Measurements from ENCODE around the gene GTF2H4. TPM values are rescaled to one million over a fixed set of nuclear protein-coding genes. Genes with fewer than 3 reads are reported as not detected.

The GTF2H4 gene
- total RNA-seq, 4 donors from 2014 or later: 27.4 to 96.6 (median 65.2) TPM; not detected in 1

GRCh38 chr6:30876039-30876730 is 31.8 kb upstream of the GTF2H4 start:
- peaks cover 0 to 5% of the 10 kb centered on the region in 2 donors for H3K9me3 ChIP-seq
- H3K27ac ChIP-seq: peak overlapping the region; percentile 85 to 89
- no peak overlapping the region for H3K4me3 ChIP-seq
- no peaks in the 10 kb centered on the region for H3K27me3 ChIP-seq
- intact Hi-C loops (cut with DNase I; ENCODE audit: low total_unique reads): loop anchor here (5.0 kb wide), 2 partner anchors 49 to 134 kb away; partner anchors contain the start of genes FLOT1 and IER3
- DNase-seq: peak; percentile 61 to 80
- TF ChIP-seq POLR2A (IDR thresholded peaks at IDR 0.05) (no peak), CTCF (IDR thresholded peaks at IDR 0.05) (no peak)
- H3K36me3 ChIP-seq: no peaks in the 10 kb centered on the region
- H3K4me1 ChIP-seq: no peaks in the 10 kb centered on the region

- intact Hi-C loops (cut with DNase I; ENCODE audit: low total_unique reads): loop anchor here (5.0 kb wide), 2 partner anchors 50 to 135 kb away; partner anchors contain the start of genes FLOT1 and IER3
- H3K4me3 ChIP-seq: peak overlapping the region; percentile 26 to 33
- no peaks in the 10 kb centered on the region for H3K36me3 ChIP-seq
- H3K27ac ChIP-seq: peak overlapping the region; percentile 85 to 89
- no peaks in the 10 kb centered on the region for H3K9me3 ChIP-seq
- no peaks in the 10 kb centered on the region for H3K27me3 ChIP-seq
- peaks cover 0 to 5% of the 10 kb centered on the region in 2 donors for H3K4me1 ChIP-seq
- TF ChIP-seq POLR2A (IDR thresholded peaks at IDR 0.05) (no peak), CTCF (IDR thresholded peaks at IDR 0.05) (peak; percentile 91 to 95 (median 92))
- DNase-seq: peak; percentile 91 to 93
Measured at GRCh38 chr6:30877419-30878262, 30.4 kb upstream of the GTF2H4 start.

GRCh38 chr6:30879684-30880427 is 28.2 kb upstream of the GTF2H4 start:
- DNase-seq: no peak

GRCh38 chr6:30880698-30881252 is 27.2 kb upstream of the GTF2H4 start:
- no peaks in the 10 kb centered on the region for H3K36me3 ChIP-seq
- no peak for DNase-seq
- H3K9me3 ChIP-seq: no peaks in the 10 kb centered on the region
- intact Hi-C loops (cut with DNase I; ENCODE audit: low total_unique reads): loop anchor here (10.0 kb wide), 1 partner anchor 206 kb away; the partner anchor contains the start of gene DHX16
- H3K27ac ChIP-seq: peak overlapping the region in 1 of 2 donors; percentile 98
- H3K4me3 ChIP-seq: no peak overlapping the region
- peaks cover 0 to 22% of the 10 kb centered on the region in 2 donors for H3K4me1 ChIP-seq
- no peak for TF ChIP-seq CTCF (IDR thresholded peaks at IDR 0.05)
- TF ChIP-seq POLR2A (IDR thresholded peaks at IDR 0.05): no peak
- H3K27me3 ChIP-seq: no peaks in the 10 kb centered on the region

More at GRCh38 chr6:30879684-30880427, 28.2 kb upstream of the GTF2H4 start:
- H3K4me1 ChIP-seq: peaks cover 0 to 14% of the 10 kb centered on the region in 2 donors
- intact Hi-C loops (cut with DNase I; ENCODE audit: low total_unique reads): loop anchor here (5.0 to 10.0 kb wide), 3 partner anchors 53 to 205 kb away; partner anchors contain the start of genes DHX16, FLOT1 and IER3
- H3K9me3 ChIP-seq: no peaks in the 10 kb centered on the region
- no peak for TF ChIP-seq POLR2A (IDR thresholded peaks at IDR 0.05)
- H3K36me3 ChIP-seq: no peaks in the 10 kb centered on the region
- H3K4me3 ChIP-seq: no peak overlapping the region
- H3K27me3 ChIP-seq: no peaks in the 10 kb centered on the region
- H3K27ac ChIP-seq: no peak overlapping the region

All from uterus (tissue), 4 donors.